Uterus (tissue), 4 donors: Measurements from ENCODE around the gene PIGN. TPM values are rescaled to one million over a fixed set of nuclear protein-coding genes. Genes with fewer than 3 reads are reported as not detected.

Experiments
- DNase-seq, 2 donors: peaks; one replicate each; pipeline ENCODE4 v3.0.0-alpha.2; 2019 to 2020
- H3K27ac ChIP-seq, 2 donors: fragments of 200-600 bp; sonication (generic); 1 replicate in 1 of 2; 2 replicates in 1 of 2; pipeline ENCODE4 v1.5.1; 2016 to 2018
- H3K27me3 ChIP-seq, 2 donors: fragments of 200-600 bp; sonication (generic); one replicate each; pipeline ENCODE4 v1.5.1; 2018 to 2019; ENCODE audit warnings: control low read depth in 1 of 2
- H3K36me3 ChIP-seq, 2 donors: fragments of 200-600 bp; sonication (generic); one replicate each; pipeline ENCODE4 v1.5.1; 2019; ENCODE audit warnings: control low read depth in 1 of 2
- H3K4me1 ChIP-seq, 2 donors: fragments of 200-600 bp; sonication (generic); one replicate each; pipeline ENCODE4 v1.5.1; 2018 to 2019; ENCODE audit warnings: control low read depth in 1 of 2
- H3K4me3 ChIP-seq, 2 donors: fragments of 200-600 bp; sonication (generic); 1 replicate in 1 of 2; 2 replicates in 1 of 2; pipeline ENCODE4 v1.5.1; 2018 to 2019; ENCODE audit warnings: mild to moderate bottlenecking in 1 of 2
- H3K9me3 ChIP-seq, 2 donors: fragments of 200-600 bp; sonication (generic); one replicate each; pipeline ENCODE4 v1.5.1; 2019; ENCODE audit warnings: control low read depth in 1 of 2
- POLR2A ChIP-seq, 2 donors: fragments of 450-650 bp; IDR thresholded peaks; one replicate each; pipeline ENCODE4 v1.6.1; 2016; ENCODE audit warnings: antibody characterized with exemption in 2 of 2, mild to moderate bottlenecking in 1 of 2, moderate library complexity in 1 of 2
- intact Hi-C: fragments of 100-400 bp; cut with DNase I; formaldehyde crosslinking; loops from one replicate; pipeline ENCODE4 v1.15.1; 2023; ENCODE audit warnings: low total_unique reads
- total RNA-seq, 4 donors: library from RNA; depleted of rRNA in 3 of 4; stranded (reverse); fragments of >200 nt in 3 of 4; gene quantifications; one replicate each; pipeline versions ENCODE4 v1.1.0 to v1.2.4, GENCODE V29; 2014 to 2023
- TF ChIP-seq, protein P1 (sequence below), 4 experiments: fragments of 200-600 bp in 2 of 4; fragments of 450-650 bp in 2 of 4; sonication (generic) in 2 of 4; IDR thresholded peaks; one replicate each; pipeline ENCODE4 v1.5.1; 2016 to 2019; ENCODE audit warnings: antibody characterized with exemption in 4 of 4, mild to moderate bottlenecking in 2 of 4, moderate library complexity in 1 of 4
- donor health status: DM: yes; HTN: yes; CAD: no.

PIGN gene
- total RNA-seq, 4 donors from 2014 or later: 11.5 to 86.7 (median 30.2) TPM

DNA sequence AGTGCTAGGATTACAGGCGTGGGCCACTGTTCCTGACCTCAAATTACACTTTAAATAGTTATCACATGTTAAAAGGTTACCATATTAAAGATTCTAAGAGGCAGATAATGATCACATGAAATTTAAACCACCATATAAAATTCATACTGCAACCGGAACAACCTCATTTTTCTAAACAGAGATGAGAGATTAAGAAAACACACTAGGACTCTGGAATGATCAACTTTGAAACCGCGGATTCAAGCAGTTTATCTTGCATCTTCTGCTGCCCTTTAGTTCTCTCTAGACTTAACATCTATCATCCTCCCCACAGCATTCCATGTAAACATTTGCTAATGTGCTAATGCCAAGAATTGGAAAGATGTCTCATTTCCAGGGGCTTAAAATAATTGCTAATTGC, 115.8 kb downstream of the PIGN start:
- Histone ChIP-seq H3K27me3 (no peaks in the 10 kb centered on the region), H3K4me1 (no peaks in the 10 kb centered on the region), H3K4me3 (no peak overlapping the region), H3K27ac (no peak overlapping the region), H3K36me3 (no peaks in the 10 kb centered on the region), H3K9me3 (no peaks in the 10 kb centered on the region)
- intact Hi-C loops: no loop called here
- TF ChIP-seq POLR2A (IDR thresholded peaks at IDR 0.05): no peak
- TF ChIP-seq, protein P1, sequence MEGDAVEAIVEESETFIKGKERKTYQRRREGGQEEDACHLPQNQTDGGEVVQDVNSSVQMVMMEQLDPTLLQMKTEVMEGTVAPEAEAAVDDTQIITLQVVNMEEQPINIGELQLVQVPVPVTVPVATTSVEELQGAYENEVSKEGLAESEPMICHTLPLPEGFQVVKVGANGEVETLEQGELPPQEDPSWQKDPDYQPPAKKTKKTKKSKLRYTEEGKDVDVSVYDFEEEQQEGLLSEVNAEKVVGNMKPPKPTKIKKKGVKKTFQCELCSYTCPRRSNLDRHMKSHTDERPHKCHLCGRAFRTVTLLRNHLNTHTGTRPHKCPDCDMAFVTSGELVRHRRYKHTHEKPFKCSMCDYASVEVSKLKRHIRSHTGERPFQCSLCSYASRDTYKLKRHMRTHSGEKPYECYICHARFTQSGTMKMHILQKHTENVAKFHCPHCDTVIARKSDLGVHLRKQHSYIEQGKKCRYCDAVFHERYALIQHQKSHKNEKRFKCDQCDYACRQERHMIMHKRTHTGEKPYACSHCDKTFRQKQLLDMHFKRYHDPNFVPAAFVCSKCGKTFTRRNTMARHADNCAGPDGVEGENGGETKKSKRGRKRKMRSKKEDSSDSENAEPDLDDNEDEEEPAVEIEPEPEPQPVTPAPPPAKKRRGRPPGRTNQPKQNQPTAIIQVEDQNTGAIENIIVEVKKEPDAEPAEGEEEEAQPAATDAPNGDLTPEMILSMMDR (IDR thresholded peaks at IDR 0.05): no peak
- DNase-seq: no peak

DNA sequence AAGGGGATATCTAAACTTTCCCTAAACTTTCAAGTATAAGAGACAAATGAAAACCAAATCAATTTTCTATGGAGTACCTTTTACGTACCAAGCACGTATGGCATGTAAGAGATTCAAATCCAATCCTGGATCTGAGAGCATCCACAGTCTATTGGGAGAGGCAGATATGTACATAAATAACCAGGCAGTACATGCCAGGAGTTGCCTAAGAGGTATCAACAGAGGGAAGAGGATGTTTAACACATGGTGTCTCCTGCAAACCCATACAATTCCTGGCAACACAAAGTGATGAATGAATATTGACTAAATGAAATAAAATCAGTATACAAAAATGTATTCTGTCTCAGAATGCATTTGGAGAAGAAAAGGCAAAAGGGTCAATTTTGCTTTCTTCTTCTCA, 116.6 kb downstream of the PIGN start:
- DNase-seq: no peak
- Histone ChIP-seq H3K27ac (no peak overlapping the region), H3K9me3 (no peaks in the 10 kb centered on the region), H3K4me1 (no peaks in the 10 kb centered on the region), H3K4me3 (no peak overlapping the region), H3K27me3 (no peaks in the 10 kb centered on the region), H3K36me3 (no peaks in the 10 kb centered on the region)
- TF ChIP-seq POLR2A (IDR thresholded peaks at IDR 0.05): no peak
- TF ChIP-seq, protein P1 (IDR thresholded peaks at IDR 0.05): no peak
- intact Hi-C loops: no loop called here

DNA sequence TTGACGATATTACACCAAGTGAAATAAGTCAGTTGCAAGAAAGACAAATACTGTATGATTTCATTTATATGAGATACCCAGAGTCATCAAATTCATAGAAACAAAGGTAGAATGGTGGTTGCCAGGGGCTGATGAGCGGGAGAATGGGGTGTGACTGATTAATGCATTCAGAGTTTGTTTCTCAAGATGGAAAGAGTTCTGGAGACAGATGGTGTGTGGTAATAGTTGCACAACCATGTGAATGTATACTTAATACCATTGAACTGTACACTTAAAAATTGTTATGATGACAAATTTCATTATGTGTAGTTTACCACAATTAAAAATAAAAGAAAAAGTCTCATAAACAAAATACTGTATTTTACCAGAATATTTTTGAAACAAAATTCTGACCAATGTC, 117.3 kb downstream of the PIGN start:
- H3K4me3 ChIP-seq: no peak overlapping the region
- intact Hi-C loops: no loop called here
- no peak for TF ChIP-seq POLR2A (IDR thresholded peaks at IDR 0.05)
- TF ChIP-seq, protein P1 (IDR thresholded peaks at IDR 0.05): no peak
- DNase-seq: no peak
- no peaks in the 10 kb centered on the region for H3K4me1 ChIP-seq
- no peaks in the 10 kb centered on the region for H3K9me3 ChIP-seq
- no peak overlapping the region for H3K27ac ChIP-seq
- H3K27me3 ChIP-seq: no peaks in the 10 kb centered on the region
- H3K36me3 ChIP-seq: no peaks in the 10 kb centered on the region

DNA sequence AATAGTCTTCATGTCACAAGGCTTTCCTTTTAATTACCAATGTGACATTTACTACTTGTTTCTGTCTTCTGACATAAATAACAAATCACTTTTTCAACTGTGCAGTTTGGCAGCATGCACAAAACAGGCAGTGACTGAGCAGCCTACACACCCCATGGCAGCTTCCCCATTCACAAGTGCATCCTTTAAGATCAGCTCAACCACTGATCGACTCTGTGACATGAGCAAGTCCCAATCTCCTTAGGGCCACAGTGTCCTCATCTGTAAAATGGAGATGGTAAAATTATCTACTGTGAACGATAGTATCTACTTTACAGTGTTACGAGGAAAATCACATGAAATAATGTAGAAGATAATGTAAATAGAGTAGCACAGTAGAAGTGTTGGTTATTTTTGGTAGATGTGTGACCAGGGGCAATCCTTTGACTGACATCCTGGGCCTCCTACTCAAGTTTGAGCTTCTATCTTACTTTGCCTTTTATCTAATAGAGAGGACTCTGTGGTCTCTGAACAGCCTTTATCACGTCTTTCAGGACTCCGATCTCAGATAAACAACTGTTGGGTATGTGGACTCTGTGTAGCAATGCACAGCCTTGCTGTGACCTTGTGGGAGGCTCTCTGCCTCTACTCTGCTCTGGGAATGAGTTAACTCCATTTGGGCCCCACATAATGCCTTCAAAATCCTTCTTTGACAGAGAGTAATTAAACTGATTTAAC, 120.6 kb downstream of the PIGN start:
- Histone ChIP-seq H3K27me3 (no peaks in the 10 kb centered on the region), H3K9me3 (no peaks in the 10 kb centered on the region), H3K27ac (no peak overlapping the region), H3K4me1 (no peaks in the 10 kb centered on the region), H3K4me3 (no peak overlapping the region), H3K36me3 (no peaks in the 10 kb centered on the region)
- no peak for TF ChIP-seq POLR2A (IDR thresholded peaks at IDR 0.05)
- TF ChIP-seq, protein P1 (IDR thresholded peaks at IDR 0.05): no peak
- intact Hi-C loops: no loop called here
- no peak for DNase-seq

DNA sequence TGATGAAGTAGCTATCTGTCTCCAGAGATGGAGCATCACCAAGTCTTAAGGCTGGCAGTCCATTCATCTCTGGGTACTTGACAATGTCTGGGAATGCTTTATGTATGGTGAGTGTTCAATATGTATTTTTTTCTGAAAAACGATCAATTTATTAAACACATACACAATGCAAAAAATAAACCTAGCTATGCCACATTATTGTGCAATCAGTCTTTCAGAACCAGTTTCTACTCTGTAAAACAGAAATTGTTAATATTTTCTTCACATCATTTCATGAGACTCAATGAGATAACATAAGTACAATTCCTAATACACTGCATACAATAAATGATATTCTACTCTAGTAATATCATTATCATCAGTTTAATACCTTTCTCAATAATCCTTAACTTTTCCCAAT, 122.5 kb downstream of the PIGN start:
- H3K36me3 ChIP-seq: no peaks in the 10 kb centered on the region

More for the DNA sequence above, 122.5 kb downstream of the PIGN start:
- no peak for DNase-seq
- intact Hi-C loops: no loop called here
- TF ChIP-seq, protein P1 (IDR thresholded peaks at IDR 0.05): no peak
- TF ChIP-seq POLR2A (IDR thresholded peaks at IDR 0.05): no peak
- no peak overlapping the region for H3K4me3 ChIP-seq
- H3K4me1 ChIP-seq: no peaks in the 10 kb centered on the region
- no peaks in the 10 kb centered on the region for H3K9me3 ChIP-seq
- no peak overlapping the region for H3K27ac ChIP-seq
- no peaks in the 10 kb centered on the region for H3K27me3 ChIP-seq
